GM12873 (cell line): ENCODE results near the gene GALNS.

ENCODE experiments used
- CTCF ChIP-seq: IDR thresholded peaks from 2 replicates; pipeline ENCODE4 v1.5.1; 2012; ENCODE audit warnings: low read depth, mild to moderate bottlenecking, moderate library complexity, low read length, control low read depth; ENCODE audit not compliant: insufficient read depth; ENCODE audit errors: missing control alignments

Gene GALNS

DNA sequence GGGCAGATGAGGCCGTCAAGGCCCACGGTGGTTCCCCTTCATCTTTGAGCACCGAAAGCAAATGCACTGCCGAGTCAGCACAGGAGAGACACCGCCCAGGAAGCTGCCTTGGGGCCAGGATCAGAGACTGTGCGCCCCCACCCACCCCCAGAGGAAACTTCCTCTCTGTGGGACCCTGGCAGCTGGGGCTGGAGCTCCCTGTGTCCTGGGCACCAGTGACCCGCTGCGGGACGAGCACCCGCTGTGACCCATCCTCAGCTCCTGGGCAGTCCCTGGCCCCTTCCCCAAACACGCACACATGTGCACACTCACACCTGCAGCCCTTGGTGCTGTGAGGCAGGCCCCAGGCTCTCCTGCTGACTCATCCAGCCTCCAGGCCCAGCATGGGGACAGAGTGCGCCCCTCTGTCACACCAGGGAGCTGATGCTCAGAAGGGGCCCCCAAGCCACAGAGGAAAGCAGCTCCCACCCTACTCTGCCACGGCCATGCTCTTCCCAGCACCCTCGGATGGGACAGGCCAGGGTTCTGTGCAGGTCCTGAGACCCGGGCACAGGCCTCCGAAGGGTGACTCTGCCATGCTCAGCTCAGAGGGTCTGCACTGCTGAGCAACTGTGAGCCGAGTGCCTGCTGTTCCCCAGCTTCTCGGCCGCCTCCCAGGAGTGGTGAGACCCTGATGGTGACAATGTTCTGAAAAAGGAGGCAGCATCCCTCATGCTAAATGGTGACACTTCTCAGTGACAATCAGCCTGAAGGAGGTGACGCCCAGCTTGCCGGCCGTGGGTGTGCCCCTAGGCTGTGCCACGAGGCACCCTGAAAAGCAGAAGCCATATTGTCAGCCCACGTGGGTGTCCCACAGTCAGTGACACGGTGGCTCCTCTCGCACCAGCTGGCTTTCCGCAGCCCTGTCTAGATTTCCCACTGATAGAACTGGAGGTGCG, 75.3 kb downstream of the GALNS start:
- TF ChIP-seq CTCF: no peak

DNA sequence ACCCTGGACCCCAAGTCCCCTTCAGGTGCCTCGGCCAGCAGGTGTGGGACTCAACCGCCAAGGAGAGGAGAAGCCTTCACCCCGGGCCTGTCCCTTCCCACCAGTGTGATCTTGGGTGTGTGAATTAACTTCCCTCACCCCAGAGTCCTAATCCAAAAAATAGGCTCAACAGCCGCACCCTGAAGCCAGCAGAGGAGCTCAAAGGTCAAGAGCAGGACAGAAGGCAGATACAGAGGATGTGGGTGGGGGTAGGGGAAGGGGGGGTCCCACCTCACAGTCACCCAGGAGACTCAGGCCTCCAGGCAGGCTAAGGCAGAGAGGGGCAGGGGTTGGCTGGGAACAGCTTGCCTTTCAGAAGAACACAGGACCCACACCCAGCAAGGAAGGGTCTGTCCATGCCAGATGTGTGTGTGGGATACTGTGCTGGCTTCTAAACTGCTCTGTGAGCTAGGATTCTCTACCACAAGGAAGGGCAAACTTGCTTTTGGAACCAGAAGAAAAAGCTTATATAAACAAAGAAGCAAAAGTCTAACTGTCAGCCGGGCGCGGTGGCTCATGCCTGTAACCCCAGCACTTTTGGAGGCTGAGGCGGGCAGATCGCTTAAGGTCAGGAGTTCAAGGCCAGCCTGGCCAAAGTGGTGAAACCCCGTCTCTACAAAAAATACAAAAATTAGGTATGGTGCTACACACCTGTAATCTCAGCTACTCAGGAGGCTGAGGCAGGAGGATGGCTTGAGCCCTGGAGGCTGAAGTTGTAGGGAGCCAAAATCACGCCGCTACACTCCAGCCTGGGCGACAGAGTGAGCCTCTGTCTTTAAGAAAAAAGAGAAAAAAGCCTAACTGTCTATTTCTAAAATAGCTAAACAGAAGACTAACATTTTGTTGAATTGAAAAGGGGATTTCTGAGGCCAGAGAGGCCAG, 76.3 kb downstream of the GALNS start:
- no peak for TF ChIP-seq CTCF

GRCh38 chr16:88779406-88780141, 77.2 kb downstream of the GALNS start:
- TF ChIP-seq CTCF: no peak

DNA sequence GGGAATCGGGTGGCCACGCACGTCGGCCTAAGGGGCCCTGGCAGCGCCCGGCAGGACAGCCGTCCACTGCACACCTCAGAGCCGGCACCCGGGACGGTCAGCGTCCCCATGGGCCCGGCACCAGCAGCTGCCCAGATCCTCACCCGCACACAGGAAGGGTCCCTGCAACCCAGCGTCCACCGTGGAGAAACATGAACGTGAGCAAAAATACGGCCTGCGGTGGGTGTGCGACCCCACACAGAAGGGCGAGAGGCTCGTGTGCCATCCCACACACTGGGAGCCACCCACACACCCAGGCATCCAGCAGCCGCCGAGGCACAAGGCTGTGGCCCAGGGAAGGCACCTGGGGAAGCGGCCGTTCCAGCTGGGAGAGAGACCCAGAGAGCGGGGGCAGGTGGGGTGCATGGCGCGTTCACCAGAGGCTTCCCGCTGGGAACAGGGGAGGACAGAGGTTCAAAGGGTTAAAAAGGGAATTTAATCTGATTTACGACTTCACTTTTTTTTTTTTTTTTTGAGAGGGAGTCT, 78.1 kb downstream of the GALNS start:
- TF ChIP-seq CTCF: no peak

DNA sequence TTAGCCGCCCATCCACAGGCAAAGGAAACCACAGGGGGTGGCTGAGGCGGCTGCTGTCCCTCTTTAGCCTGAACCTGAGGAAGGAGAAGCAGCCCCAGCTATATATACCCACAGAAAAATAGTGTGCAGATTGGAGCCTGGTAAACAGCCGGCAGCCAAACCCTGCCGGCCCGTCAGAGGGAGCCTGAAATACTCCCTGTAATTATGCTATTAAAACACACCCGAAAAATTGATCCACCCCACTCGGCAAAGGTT, 78.5 kb downstream of the GALNS start:
- TF ChIP-seq CTCF: no peak

- no peak for TF ChIP-seq CTCF
These were observed 79.1 kb downstream of the GALNS start for GRCh38 chr16:88777471-88778270.
